K562 (cell line): Measurements from ENCODE around the gene FAM177B. TPM values are rescaled to one million over a fixed set of nuclear protein-coding genes. Genes with fewer than 3 reads are reported as not detected.

Experiments
- ADNP ChIP-seq: fragments of 200-800 bp; sonication (Bioruptor generic); IDR thresholded peaks from 2 replicates; pipeline ENCODE4 v1.6.1; 2016; ENCODE audit warnings: missing genetic modification characterization, missing compliant biosample characterization
- BCL6 ChIP-seq: fragments of 250-450 bp; sonication (Bioruptor Pico); IDR thresholded peaks from 2 replicates; pipeline ENCODE4 v1.4.0; 2020
- BHLHE40 ChIP-seq: IDR thresholded peaks from 2 replicates; pipeline ENCODE4 v1.6.1; 2011; ENCODE audit warnings: low read length, improper control_type of control experiment
- E2F1 ChIP-seq: sonication (generic); formaldehyde crosslinking; IDR thresholded peaks from 2 replicates; pipeline ENCODE4 v1.8.1; 2023; ENCODE audit warnings: mild to moderate bottlenecking, missing genetic modification reagents, moderate library complexity
- ETV1 ChIP-seq: fragments of 450-650 bp; conservative IDR thresholded peaks from 2 replicates; pipeline ENCODE4 v1.6.1; 2016; ENCODE audit warnings: missing genetic modification characterization, control low read depth, low read depth, missing compliant biosample characterization
- FOXK1 ChIP-seq: sonication (generic); formaldehyde crosslinking; IDR thresholded peaks from 2 replicates; pipeline ENCODE4 v1.8.0; 2022; ENCODE audit warnings: missing genetic modification reagents, mild to moderate bottlenecking, borderline replicate concordance
- FUS ChIP-seq: fragments of 200-400 bp; formaldehyde crosslinking; optimal IDR thresholded peaks from 2 replicates; pipeline ENCODE3; 2017; ENCODE audit warnings: low read depth, low read length
- GATAD2B ChIP-seq: fragments of 450-650 bp; IDR thresholded peaks from 2 replicates; pipeline ENCODE4 v1.6.1; 2017; ENCODE audit warnings: mild to moderate bottlenecking, borderline replicate concordance
- HNRNPL ChIP-seq: fragments of 200-400 bp; formaldehyde crosslinking; IDR thresholded peaks from 2 replicates; pipeline ENCODE4 v1.6.1; 2017; ENCODE audit warnings: low read depth, mild to moderate bottlenecking, low read length
- MAFK ChIP-seq: IDR thresholded peaks from 2 replicates; pipeline ENCODE4 v1.6.1; 2011; ENCODE audit warnings: low read length, improper control_type of control experiment
- MNT ChIP-seq, 2 experiments: fragments of 450-650 bp; conservative IDR thresholded peaks; 2 replicates each; pipeline ENCODE4 v1.6.1; 2017; ENCODE audit warnings: mild to moderate bottlenecking in 2 of 2, moderate library complexity in 2 of 2
- MXI1 ChIP-seq: IDR thresholded peaks from 2 replicates; pipeline ENCODE4 v1.6.1; 2011; ENCODE audit warnings: low read depth, mild to moderate bottlenecking, improper control_type of control experiment, low read length
- NONO ChIP-seq, 2 experiments: fragments of 200-400 bp in 1 of 2; fragments of 450-650 bp in 1 of 2; formaldehyde crosslinking in 1 of 2; IDR thresholded peaks; 2 replicates each; pipeline ENCODE4 v1.6.1; 2017; ENCODE audit warnings: low read depth in 2 of 2, mild to moderate bottlenecking in 2 of 2, moderate library complexity in 2 of 2, low read length in 1 of 2
- NR1H2 ChIP-seq: sonication (generic); formaldehyde crosslinking; IDR thresholded peaks from 2 replicates; pipeline ENCODE4 v1.4.0; 2020; ENCODE audit warnings: mild to moderate bottlenecking, missing genetic modification reagents
- OTX1 ChIP-seq: fragments of 450-650 bp; formaldehyde crosslinking; IDR thresholded peaks from 2 replicates; pipeline ENCODE4 v1.4.0; 2022; ENCODE audit warnings: mild to moderate bottlenecking
- PKNOX1 ChIP-seq: fragments of 450-650 bp; IDR thresholded peaks from 2 replicates; pipeline ENCODE4 v1.6.1; 2016
- RBM22 ChIP-seq: fragments of 200-400 bp; formaldehyde crosslinking; IDR thresholded peaks from 2 replicates; pipeline ENCODE4 v1.6.1; 2018; ENCODE audit warnings: low read length, low read depth; ENCODE audit not compliant: poor library complexity, severe bottlenecking
- RBM39 ChIP-seq: fragments of 200-400 bp; formaldehyde crosslinking; optimal IDR thresholded peaks from 2 replicates; pipeline ENCODE3; 2018; ENCODE audit warnings: low read depth, low read length
- SETDB1 ChIP-seq: IDR thresholded peaks from one replicate; pipeline ENCODE4 v1.6.1; 2012; ENCODE audit warnings: low read length, control low read depth, inconsistent platforms
- THAP7 ChIP-seq: fragments of 250-450 bp; sonication (Bioruptor Pico); IDR thresholded peaks from 2 replicates; pipeline ENCODE4 v1.5.0; 2021
- ZNF197 ChIP-seq: fragments of 200-800 bp; sonication (Bioruptor generic); IDR thresholded peaks from 2 replicates; pipeline ENCODE4 v1.6.1; 2016; ENCODE audit warnings: low read depth, missing genetic modification characterization, missing compliant biosample characterization
- ZNF253 ChIP-seq: fragments of 250-450 bp; sonication (Bioruptor Pico); conservative IDR thresholded peaks from 2 replicates; pipeline ENCODE4 v1.6.1; 2021; ENCODE audit warnings: mild to moderate bottlenecking
- ZNF57 ChIP-seq: fragments of 450-650 bp; formaldehyde crosslinking; IDR thresholded peaks from 2 replicates; pipeline ENCODE4 v1.4.0; 2020; ENCODE audit warnings: mild to moderate bottlenecking, moderate library complexity
- ZNF586 ChIP-seq: fragments of 450-650 bp; formaldehyde crosslinking; conservative IDR thresholded peaks from 2 replicates; pipeline ENCODE4 v1.4.0; 2020; ENCODE audit warnings: mild to moderate bottlenecking, moderate library complexity
- polyA plus RNA-seq, 8 experiments: library from polyadenylated mRNA; depleted of rRNA in 4 of 8; stranded (reverse) in 5 of 8; unstranded in 3 of 8; fragments of >200 nt; fragmentation: Nextera tagmentation in 2 of 8; fragmentation: Illumina TruSeq in 1 of 8; extraction: Ambion mirVana in 2 of 8; extraction: Trizol in 1 of 8; gene quantifications; 2 replicates each; pipeline versions ENCODE4 v1.2.1 to v1.2.3, GENCODE V29; 2011 to 2014; ENCODE audit warnings: inconsistent platforms in 1 of 8, missing spikeins in 1 of 8
- total RNA-seq, 7 experiments: library from RNA; depleted of rRNA in 6 of 7; stranded (reverse); fragments of >200 nt in 6 of 7; fragmentation: Illumina TruSeq in 2 of 7; extraction: Trizol in 2 of 7; gene quantifications; 2 replicates each; pipeline versions ENCODE4 v1.2.1 to v1.2.3, GENCODE V29; 2011 to 2021; ENCODE audit warnings: low replicate concordance in 1 of 7

Gene FAM177B
- total and polyA plus RNA-seq, 9 of the 15 experiments (the other 6 are each of a cell fraction or from before 2014, with no cell fraction given), result not detected

GRCh38 chr1:222713091-222713961 is 23.7 kb upstream of the FAM177B start (continued):
- TF ChIP-seq ZNF197 (CRISPR knock-in tag) (no peak; the same call in 1 of the 2 replicates), BHLHE40 (peak; percentile 100), ZNF57 (no peak), OTX1 (CRISPR knock-in tag) (peak; percentile 66; the same call in 1 of the 2 replicates), ADNP (no peak), RBM22 (no peak), RBM39 (no peak), ZNF586 (no peak), MNT (conservative IDR thresholded peaks at IDR 0.05) (peak; percentile 82 to 84), MAFK (no peak; the same call in 1 of the 2 replicates), FOXK1 (CRISPR knock-in tag) (peak; percentile 99), MXI1 (peak; percentile 42; the same call in 1 of the 2 replicates), GATAD2B (0 out of 2 replicates have a peak, but pooled peaks have one; percentile 61), E2F1 (no peak), THAP7 (no peak), SETDB1 (no peak), NONO (IDR thresholded peaks at IDR 0.05; ENCODE audit: low read depth in 2 of 2, low read length in 1 of 2) (no peak), NR1H2 (CRISPR knock-in tag) (no peak), PKNOX1 (peak; percentile 48), HNRNPL (peak; percentile 49; the same call in 1 of the 2 replicates), ETV1 (peak; percentile 80), FUS (no peak), BCL6 (CRISPR knock-in tag) (no peak), ZNF253 (no peak)
